Keratinocyte (primary cell): ENCODE measurements around the gene MAML2.

Source experiments
- CTCF ChIP-seq, 3 experiments: IDR thresholded peaks in 1 of 3; conservative IDR thresholded peaks in 1 of 3; optimal IDR thresholded peaks in 1 of 3; 2 replicates in 2 of 3; 3 replicates in 1 of 3; pipeline versions ENCODE3 to v1.5.1; 2011; ENCODE audit warnings: low read length in 3 of 3, mild to moderate bottlenecking in 3 of 3, moderate library complexity in 2 of 3, control low read depth in 1 of 3, inconsistent platforms in 1 of 3; ENCODE audit not compliant: insufficient read depth in 2 of 3; ENCODE audit errors: extremely low read depth in 1 of 3
- EZH2 ChIP-seq: IDR thresholded peaks from one replicate; pipeline ENCODE4 v1.6.1; 2012; ENCODE audit warnings: inconsistent platforms, mild to moderate bottlenecking, low read length, moderate library complexity

GRCh38 chr11:96256215-96257011 lies 86.6 kb downstream of the MAML2 start:
- no peak for TF ChIP-seq CTCF (optimal IDR thresholded peaks at IDR 0.05 in 1 of 3, IDR thresholded peaks at IDR 0.05 in 1 of 3, conservative IDR thresholded peaks at IDR 0.05 in 1 of 3; ENCODE audit: extremely low read depth in 1 of 3, insufficient read depth in 2 of 3, low read length in 3 of 3)
- no peak for TF ChIP-seq EZH2
